MG63 (cell line): Measurements from ENCODE around the gene PIH1D2. TPM values are rescaled to one million over a fixed set of nuclear protein-coding genes. Genes with fewer than 3 reads are reported as not detected.

Experiments used
- DNase-seq: peaks from one replicate; pipeline ENCODE4 v3.0.0-alpha.2; 2020
- H3K27me3 ChIP-seq: fragments of 250-450 bp; sonication (Bioruptor Pico); 2 replicates; pipeline ENCODE4 v1.5.1; 2020; ENCODE audit warnings: mild to moderate bottlenecking, moderate library complexity
- H3K36me3 ChIP-seq: fragments of 250-450 bp; sonication (Bioruptor Pico); 2 replicates; pipeline ENCODE4 v1.5.1; 2020; ENCODE audit warnings: mild to moderate bottlenecking, moderate library complexity
- H3K4me3 ChIP-seq: fragments of 250-450 bp; sonication (Bioruptor Pico); 2 replicates; pipeline ENCODE4 v1.5.1; 2020; ENCODE audit warnings: mild to moderate bottlenecking, moderate library complexity
- H3K9me3 ChIP-seq: fragments of 250-450 bp; sonication (Bioruptor Pico); 2 replicates; pipeline ENCODE4 v1.5.1; 2020; ENCODE audit warnings: mild to moderate bottlenecking, moderate library complexity
- total RNA-seq: library from RNA; depleted of rRNA; stranded (reverse); fragments of >200 nt; shearing (Covaris generic); gene quantifications from 2 replicates; pipeline ENCODE4 v1.2.3, GENCODE V29; 2014; ENCODE audit warnings: low replicate concordance; rRNA removed

PIH1D2 gene
- total RNA-seq, 1 experiment from 2014 or later = 14.6 TPM

GRCh38 chr11:112025707-112026106, 48.1 kb downstream of the PIH1D2 start:
- Histone ChIP-seq H3K4me3 (peak overlapping the region; percentile 74), H3K36me3 (peaks cover 29% of the 10 kb centered on the region)

GRCh38 chr11:112024773-112025678, 48.8 kb downstream of the PIH1D2 start, which contains the start of gene DLAT:
DLAT (plus strand) TSS chr11:112025408; CDS start chr11:112025473, 65 bp downstream.
- Histone ChIP-seq H3K9me3 (no peaks in the 10 kb centered on the region), H3K27me3 (no peaks in the 10 kb centered on the region), H3K36me3 (peaks cover 23% of the 10 kb centered on the region), H3K4me3 (peak within 1 kb of the TSS; percentile 74)
- DNase-seq = peak; percentile 92

More at GRCh38 chr11:112025707-112026106, 48.1 kb downstream of the PIH1D2 start:
- Histone ChIP-seq H3K27me3 (no peaks in the 10 kb centered on the region), H3K9me3 (no peaks in the 10 kb centered on the region)
- no peak for DNase-seq

GRCh38 chr11:112024178-112024772, 49.5 kb downstream of the PIH1D2 start:
- Histone ChIP-seq H3K36me3 (peaks cover 15% of the 10 kb centered on the region), H3K27me3 (no peaks in the 10 kb centered on the region), H3K9me3 (no peaks in the 10 kb centered on the region), H3K4me3 (peak overlapping the region; percentile 74)
- DNase-seq = no peak

DNA sequence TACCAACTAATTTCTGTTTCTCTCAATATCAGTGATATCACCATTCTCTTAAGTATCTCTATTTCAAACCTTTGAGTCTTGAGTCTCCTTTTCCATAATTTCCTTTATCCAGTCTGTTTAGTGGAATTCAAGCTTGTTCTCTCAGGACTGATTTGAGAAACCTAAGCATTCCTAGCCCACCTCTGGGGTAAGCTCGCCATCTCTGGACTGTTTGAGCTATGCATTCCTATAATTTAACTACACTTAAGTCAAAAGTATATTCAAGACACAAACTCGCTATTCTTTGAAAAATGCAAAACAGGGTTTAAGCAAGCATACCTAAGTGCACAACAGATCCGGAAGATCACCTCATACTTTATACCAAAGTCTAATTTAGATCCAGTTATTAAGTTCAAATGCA, 50.7 kb downstream of the PIH1D2 start:
- Histone ChIP-seq H3K36me3 (peaks cover 8% of the 10 kb centered on the region; the same call in 1 of the 2 replicates), H3K27me3 (no peaks in the 10 kb centered on the region), H3K4me3 (no peak overlapping the region), H3K9me3 (no peaks in the 10 kb centered on the region)
- DNase-seq = no peak

DNA sequence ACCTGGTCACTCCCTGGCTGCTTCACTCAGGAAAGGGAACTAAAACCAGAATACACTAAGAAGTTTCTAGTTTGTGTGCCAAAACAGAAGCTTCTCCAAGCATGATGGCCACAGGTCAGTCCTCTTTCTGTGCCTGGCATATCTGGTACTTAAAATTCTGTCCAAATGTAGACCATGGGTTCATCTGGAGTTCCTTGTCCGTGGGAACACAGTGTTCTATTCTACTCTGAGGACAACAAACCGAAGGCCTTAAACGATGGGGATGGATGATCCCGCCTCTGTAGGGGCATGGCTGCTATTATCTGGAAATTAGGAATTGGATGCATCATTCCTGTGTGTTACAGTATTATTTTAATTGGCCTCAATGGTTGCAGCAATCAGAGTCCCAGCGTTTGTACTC, 54.8 kb downstream of the PIH1D2 start:
- Histone ChIP-seq H3K4me3 (no peak overlapping the region), H3K27me3 (no peaks in the 10 kb centered on the region)
- DNase-seq = no peak

More for the DNA sequence above, 54.8 kb downstream of the PIH1D2 start:
- H3K36me3 ChIP-seq = 0 out of 2 replicates have a peak, but pooled peaks cover 2% of the 10 kb centered on the region
- H3K9me3 ChIP-seq = no peaks in the 10 kb centered on the region

Other genes with a start within 250 kb of the PIH1D2 start
- 16.4 and 23.6 TPM in 2 replicates for gene ALG9, start 202.4 kb downstream of the PIH1D2 start, total RNA-seq
- 2.3 and 2.5 TPM in 2 replicates for gene FDXACB1, start 194.9 kb downstream of the PIH1D2 start, total RNA-seq
- 11.3 and 27.4 TPM in 2 replicates for gene CFAP68, start 194.5 kb downstream of the PIH1D2 start, total RNA-seq
- gene CRYAB, start 162.2 kb downstream of the PIH1D2 start, total RNA-seq = 0.67 and 15.7 TPM in 2 replicates
- 3.8 TPM in 1 of 2 replicates, not detected in the other for gene HSPB2, start 161.3 kb downstream of the PIH1D2 start, total RNA-seq
- not detected in 2 replicates for gene C11orf52, start 155.1 kb downstream of the PIH1D2 start, total RNA-seq
- 5.2 and 7.0 TPM in 2 replicates for gene DIXDC1, start 136.7 kb downstream of the PIH1D2 start, total RNA-seq
- gene DLAT, start 48.6 kb downstream of the PIH1D2 start, total RNA-seq = 33.1 and 39.8 TPM in 2 replicates
- 27.8 and 56.9 TPM in 2 replicates for gene NKAPD1, start 282 bp upstream of the PIH1D2 start, total RNA-seq
- 38.3 and 47.0 TPM in 2 replicates for gene TIMM8B, start 12.7 kb upstream of the PIH1D2 start, total RNA-seq
- 188 and 203 TPM in 2 replicates for gene SDHD, start 12.9 kb upstream of the PIH1D2 start, total RNA-seq
- 73.8 and 92.8 TPM in 2 replicates for gene IL18, start 90.1 kb upstream of the PIH1D2 start, total RNA-seq
- gene TEX12, start 93.4 kb upstream of the PIH1D2 start, total RNA-seq = not detected in 2 replicates
- 0.54 and 1.1 TPM in 2 replicates for gene BCO2, start 101.5 kb upstream of the PIH1D2 start, total RNA-seq
- gene PTS, start 152.4 kb upstream of the PIH1D2 start, total RNA-seq = 64.0 and 98.2 TPM in 2 replicates
- not detected in 2 replicates for gene PLET1, start 186.8 kb upstream of the PIH1D2 start, total RNA-seq